K562 (cell line): ENCODE results near the gene SLC25A11. TPM values are rescaled to one million over a fixed set of nuclear protein-coding genes. Genes with fewer than 3 reads are reported as not detected.

ENCODE experiments used
- ATAC-seq: fragments of 200-7000 bp; cut with Tn5 transposase; 3 replicates; pipeline ENCODE4 v1.9.1; 2020; ENCODE audit warnings: moderate library complexity
- BruUV-seq: library from RNA; stranded (reverse); fragments of 400-500 nt; replicated peaks from 2 replicates; lab custom pipeline; 2021; lab: Mats Ljungman, UMichigan
- CTCF ChIA-PET: fragments of 300-600 bp; formaldehyde crosslinking; extraction: SDS; loops from one replicate; lab custom pipeline; 2021; ENCODE audit warnings: low intra/inter-chr PET ratio; lab: Yijun Ruan, JAX
- POLR2A ChIA-PET: fragments of 300-600, 350-650 bp; sonication (Branson Sonifier 250); formaldehyde crosslinking; extraction: SDS; loops from one replicate; lab custom pipeline; 2021; ENCODE audit warnings: antibody characterized with exemption, inconsistent platforms; lab: Yijun Ruan, JAX
- DNase-seq, 4 experiments: peaks; one replicate each; pipeline versions ENCODE4 v3.0.0 to v3.0.0-alpha.2; 2011 to 2018; ENCODE audit warnings: low spot score in 3 of 4, mixed read lengths in 3 of 4; ENCODE audit errors: extremely low read depth in 1 of 4
- FAIRE-seq: peaks from 2 replicates; lab custom pipeline; 2011; peaks lifted over from hg19 to GRCh38; lab: Jason Lieb, UNC
- H2AFZ ChIP-seq: 2 replicates; pipeline ENCODE4 v1.6.0; 2011; ENCODE audit warnings: low read depth, low read length, control low read depth, inconsistent platforms
- H3K27ac ChIP-seq: fragments of 200-600 bp; 3 replicates; pipeline ENCODE4 v1.8.0; 2011; ENCODE audit warnings: low read depth, mild to moderate bottlenecking, control low read depth, inconsistent platforms, low read length, moderate library complexity, mixed read lengths; ENCODE audit errors: extremely low read depth
- H3K27me3 ChIP-seq, 2 experiments: fragments of 300-600 bp in 1 of 2; 2 replicates in 1 of 2; 3 replicates in 1 of 2; pipeline versions ENCODE4 v1.6.0 to v1.8.0; 2011; ENCODE audit warnings: inconsistent platforms in 2 of 2, low read length in 2 of 2, mild to moderate bottlenecking in 1 of 2, mixed read lengths in 1 of 2, moderate library complexity in 1 of 2; ENCODE audit not compliant: control insufficient read depth in 2 of 2, insufficient read depth in 2 of 2
- H3K36me3 ChIP-seq: fragments of 300-600 bp; 3 replicates; pipeline ENCODE4 v1.8.0; 2011; ENCODE audit warnings: mild to moderate bottlenecking, low read length, inconsistent platforms; ENCODE audit not compliant: control insufficient read depth, insufficient read depth
- H3K4me1 ChIP-seq, 2 experiments: fragments of 200-600 bp in 1 of 2; replicated peaks in 1 of 2; 2 replicates in 1 of 2; 3 replicates in 1 of 2; pipeline versions ENCODE4 v1.5.1 to v1.8.0; 2011; ENCODE audit warnings: inconsistent platforms in 2 of 2, low read length in 2 of 2, mild to moderate bottlenecking in 1 of 2, mixed read lengths in 1 of 2, moderate library complexity in 1 of 2; ENCODE audit not compliant: control insufficient read depth in 2 of 2, insufficient read depth in 2 of 2
- H3K4me2 ChIP-seq: 2 replicates; pipeline ENCODE4 v1.6.1; 2011; ENCODE audit warnings: low read length, control low read depth, inconsistent platforms, mixed read lengths; ENCODE audit not compliant: insufficient read depth
- H3K4me3 ChIP-seq: fragments of 200-600 bp; sonication (generic), shearing (Covaris generic); 2 replicates; pipeline ENCODE4 v1.5.1; 2016; ENCODE audit warnings: control low read depth, inconsistent platforms
- H3K79me2 ChIP-seq: fragments of 200-600 bp; 3 replicates; pipeline ENCODE4 v1.8.0; 2011; ENCODE audit warnings: low read length, inconsistent platforms; ENCODE audit not compliant: control insufficient read depth, insufficient read depth
- H3K9ac ChIP-seq, 2 experiments: 2 replicates each; pipeline versions ENCODE4 v1.6.0 to v1.6.1; 2011; ENCODE audit warnings: low read depth in 2 of 2, low read length in 2 of 2, control low read depth in 1 of 2, inconsistent platforms in 1 of 2, mild to moderate bottlenecking in 1 of 2, mixed read lengths in 1 of 2; ENCODE audit not compliant: insufficient read depth in 1 of 2
- H3K9me1 ChIP-seq: one replicate; pipeline ENCODE4 v1.6.0; 2011; ENCODE audit warnings: inconsistent platforms, mild to moderate bottlenecking, low read length, moderate library complexity; ENCODE audit not compliant: control insufficient read depth, insufficient read depth
- H3K9me3 ChIP-seq: replicated peaks from 2 replicates; pipeline ENCODE4 v1.5.1; 2011; ENCODE audit warnings: low read depth, low read length, inconsistent platforms; ENCODE audit not compliant: control insufficient read depth, insufficient read depth
- H4K20me1 ChIP-seq: replicated peaks from 2 replicates; pipeline ENCODE4 v1.6.1; 2011; ENCODE audit warnings: low read length, inconsistent platforms, mixed read lengths; ENCODE audit not compliant: control insufficient read depth, insufficient read depth
- BACH1 ChIP-seq: fragments of 200-800 bp; sonication (Bioruptor generic); IDR thresholded peaks from 2 replicates; pipeline ENCODE4 v1.6.1; 2016; ENCODE audit warnings: missing genetic modification characterization, missing compliant biosample characterization
- MAFK ChIP-seq: IDR thresholded peaks from 2 replicates; pipeline ENCODE4 v1.6.1; 2011; ENCODE audit warnings: low read length, improper control_type of control experiment
- ZNF384 ChIP-seq: IDR thresholded peaks from 2 replicates; pipeline ENCODE4 v1.6.1; 2012; ENCODE audit warnings: low read depth, low read length, improper control_type of control experiment
- WGBS: fragments of 100-300 bp; shearing (Covaris generic); methylation state at CpG from one replicate; pipeline ENCODE4 v1.1.6; 2016; ENCODE audit warnings: low coverage, mixed read lengths; ENCODE audit not compliant: insufficient coverage; ENCODE audit errors: missing lambda C conversion rate; 5-methylcytosine and 5-hydroxymethylcytosine counted together
- in situ Hi-C: fragments of 300-500 bp; cut with MboI; formaldehyde crosslinking; loops from 4 replicates; pipeline ENCODE4 v1.15.0; 2018; ENCODE audit warnings: inconsistent platforms, mixed read lengths
- intact Hi-C: fragments of 100-400 bp; cut with micrococcal nuclease; formaldehyde crosslinking; loops from 2 replicates; pipeline ENCODE4 v1.14.2; 2022
- polyA plus RNA-seq, 8 experiments: library from polyadenylated mRNA; depleted of rRNA in 4 of 8; stranded (reverse) in 5 of 8; unstranded in 3 of 8; fragments of >200 nt; fragmentation: Nextera tagmentation in 2 of 8; fragmentation: Illumina TruSeq in 1 of 8; extraction: Ambion mirVana in 2 of 8; extraction: Trizol in 1 of 8; gene quantifications; 2 replicates each; pipeline versions ENCODE4 v1.2.1 to v1.2.3, GENCODE V29; 2011 to 2014; ENCODE audit warnings: inconsistent platforms in 1 of 8, missing spikeins in 1 of 8
- total RNA-seq, 7 experiments: library from RNA; depleted of rRNA in 6 of 7; stranded (reverse); fragments of >200 nt in 6 of 7; fragmentation: Illumina TruSeq in 2 of 7; extraction: Trizol in 2 of 7; gene quantifications; 2 replicates each; pipeline versions ENCODE4 v1.2.1 to v1.2.3, GENCODE V29; 2011 to 2021; ENCODE audit warnings: low replicate concordance in 1 of 7
- TF ChIP-seq, protein P1 (sequence below), 2 experiments: IDR thresholded peaks; 2 replicates each; pipeline ENCODE4 v1.6.1; 2012; ENCODE audit warnings: improper control_type of control experiment in 2 of 2, low read depth in 2 of 2, low read length in 2 of 2, borderline replicate concordance in 1 of 2
- TF ChIP-seq, protein P2 (sequence below): IDR thresholded peaks from 2 replicates; pipeline ENCODE4 v1.6.1; 2011; ENCODE audit warnings: borderline replicate concordance, low read depth, mild to moderate bottlenecking, moderate library complexity, low read length; ENCODE audit not compliant: insufficient read depth, poor library complexity, severe bottlenecking

SLC25A11 gene
- total and polyA plus RNA-seq, 9 of the 15 experiments (the other 6 are each of a cell fraction or from before 2014, with no cell fraction given), result 3.1 to 56.7 (median 32.9) TPM

- TF ChIP-seq, protein P1, sequence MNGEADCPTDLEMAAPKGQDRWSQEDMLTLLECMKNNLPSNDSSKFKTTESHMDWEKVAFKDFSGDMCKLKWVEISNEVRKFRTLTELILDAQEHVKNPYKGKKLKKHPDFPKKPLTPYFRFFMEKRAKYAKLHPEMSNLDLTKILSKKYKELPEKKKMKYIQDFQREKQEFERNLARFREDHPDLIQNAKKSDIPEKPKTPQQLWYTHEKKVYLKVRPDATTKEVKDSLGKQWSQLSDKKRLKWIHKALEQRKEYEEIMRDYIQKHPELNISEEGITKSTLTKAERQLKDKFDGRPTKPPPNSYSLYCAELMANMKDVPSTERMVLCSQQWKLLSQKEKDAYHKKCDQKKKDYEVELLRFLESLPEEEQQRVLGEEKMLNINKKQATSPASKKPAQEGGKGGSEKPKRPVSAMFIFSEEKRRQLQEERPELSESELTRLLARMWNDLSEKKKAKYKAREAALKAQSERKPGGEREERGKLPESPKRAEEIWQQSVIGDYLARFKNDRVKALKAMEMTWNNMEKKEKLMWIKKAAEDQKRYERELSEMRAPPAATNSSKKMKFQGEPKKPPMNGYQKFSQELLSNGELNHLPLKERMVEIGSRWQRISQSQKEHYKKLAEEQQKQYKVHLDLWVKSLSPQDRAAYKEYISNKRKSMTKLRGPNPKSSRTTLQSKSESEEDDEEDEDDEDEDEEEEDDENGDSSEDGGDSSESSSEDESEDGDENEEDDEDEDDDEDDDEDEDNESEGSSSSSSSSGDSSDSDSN (IDR thresholded peaks at IDR 0.05; ENCODE audit: borderline replicate concordance in 1 of 2, low read depth in 2 of 2, low read length in 2 of 2), result no peak
- TF ChIP-seq, protein P2, sequence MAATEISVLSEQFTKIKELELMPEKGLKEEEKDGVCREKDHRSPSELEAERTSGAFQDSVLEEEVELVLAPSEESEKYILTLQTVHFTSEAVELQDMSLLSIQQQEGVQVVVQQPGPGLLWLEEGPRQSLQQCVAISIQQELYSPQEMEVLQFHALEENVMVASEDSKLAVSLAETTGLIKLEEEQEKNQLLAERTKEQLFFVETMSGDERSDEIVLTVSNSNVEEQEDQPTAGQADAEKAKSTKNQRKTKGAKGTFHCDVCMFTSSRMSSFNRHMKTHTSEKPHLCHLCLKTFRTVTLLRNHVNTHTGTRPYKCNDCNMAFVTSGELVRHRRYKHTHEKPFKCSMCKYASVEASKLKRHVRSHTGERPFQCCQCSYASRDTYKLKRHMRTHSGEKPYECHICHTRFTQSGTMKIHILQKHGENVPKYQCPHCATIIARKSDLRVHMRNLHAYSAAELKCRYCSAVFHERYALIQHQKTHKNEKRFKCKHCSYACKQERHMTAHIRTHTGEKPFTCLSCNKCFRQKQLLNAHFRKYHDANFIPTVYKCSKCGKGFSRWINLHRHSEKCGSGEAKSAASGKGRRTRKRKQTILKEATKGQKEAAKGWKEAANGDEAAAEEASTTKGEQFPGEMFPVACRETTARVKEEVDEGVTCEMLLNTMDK, result no peak
- TF ChIP-seq ZNF384, result no peak
- TF ChIP-seq MAFK, result no peak
Measured at GRCh38 chr17:4986403-4986802, 46.6 kb upstream of the SLC25A11 start (continued).

GRCh38 chr17:4982305-4982704, 42.5 kb upstream of the SLC25A11 start:
- Histone ChIP-seq H2AFZ (no peak overlapping the region), H3K27ac (no peak overlapping the region), H3K9ac (no peak overlapping the region), H3K9me1 (no peaks in the 10 kb centered on the region), H3K4me1 (peaks cover 9 to 11% of the 10 kb centered on the region in 2 experiments; a peak in 3 of 5 replicates), H3K4me3 (no peak overlapping the region), H3K9me3 (no peaks in the 10 kb centered on the region), H3K36me3 (peaks cover 59% of the 10 kb centered on the region), H3K4me2 (no peak overlapping the region), H3K79me2 (peaks cover 17% of the 10 kb centered on the region), H3K27me3 (no peaks in the 10 kb centered on the region), H4K20me1 (0 out of 2 replicates have a peak, but pooled peaks cover 6% of the 10 kb centered on the region)
- no TSS peak for BruUV-seq
- intact Hi-C loops (no loop called here), in situ Hi-C loops (no loop called here)
- CTCF ChIA-PET, result no interaction called here
- POLR2A ChIA-PET, result no interaction called here
- DNase-seq (no peak), ATAC-seq (no peak), FAIRE-seq (no peak)
- no peak for TF ChIP-seq BACH1 (tag)
- 53% methylated on average over 3 of the region's 5 CpGs for WGBS
